Endothelial cell of umbilical vein (primary cell): ENCODE results near the gene GNAS-AS1. TPM values are rescaled to one million over a fixed set of nuclear protein-coding genes. Genes with fewer than 3 reads are reported as not detected.

Experiments
- BruUV-seq: library from RNA; stranded (reverse); fragments of 400-500 nt; replicated peaks from 2 replicates; lab custom pipeline; 2021; lab: Mats Ljungman, UMichigan
- CTCF ChIA-PET: fragments of 300-600, 350-600 bp; sonication (Branson Sonifier 250); formaldehyde crosslinking; loops from one replicate; lab custom pipeline; 2021; ENCODE audit warnings: antibody characterized with exemption, inconsistent platforms; lab: Charles Lee
- POLR2A ChIA-PET: fragments of 300-600, 350-600 bp; sonication (Branson Sonifier 250); formaldehyde crosslinking; loops from one replicate; lab custom pipeline; 2021; ENCODE audit warnings: antibody characterized with exemption, inconsistent platforms; lab: Charles Lee
- DNase-seq: peaks from one replicate; pipeline ENCODE4 v3.0.0-alpha.2; 2011; ENCODE audit warnings: low read depth, low spot score
- FAIRE-seq: peaks from 2 replicates; lab custom pipeline; 2011; peaks lifted over from hg19 to GRCh38; lab: Jason Lieb, UNC
- H2AFZ ChIP-seq: 2 replicates; pipeline ENCODE4 v1.6.0; 2012; ENCODE audit warnings: low read depth, low read length, control low read depth, inconsistent platforms
- H3K27ac ChIP-seq: 2 replicates; pipeline ENCODE4 v1.5.1; 2011; ENCODE audit warnings: low read depth, mild to moderate bottlenecking, control low read depth, low read length, moderate library complexity; ENCODE audit not compliant: insufficient read depth
- H3K27me3 ChIP-seq, 2 experiments: 2 replicates each; pipeline versions ENCODE4 v1.6.0 to v1.6.1; 2011; ENCODE audit warnings: low read length in 2 of 2, mixed read lengths in 1 of 2; ENCODE audit not compliant: control insufficient read depth in 2 of 2, insufficient read depth in 2 of 2
- H3K36me3 ChIP-seq, 2 experiments: 2 replicates in 1 of 2; 3 replicates in 1 of 2; pipeline ENCODE4 v1.5.1; 2011; ENCODE audit warnings: low read length in 2 of 2, mild to moderate bottlenecking in 1 of 2, moderate library complexity in 1 of 2; ENCODE audit not compliant: control insufficient read depth in 2 of 2, insufficient read depth in 2 of 2; ENCODE audit errors: extremely low read depth in 1 of 2
- H3K4me1 ChIP-seq: 3 replicates; pipeline ENCODE4 v1.5.1; 2011; ENCODE audit warnings: mild to moderate bottlenecking, low read length; ENCODE audit not compliant: control insufficient read depth, insufficient read depth; ENCODE audit errors: extremely low read depth
- H3K4me2 ChIP-seq: 2 replicates; pipeline ENCODE4 v1.6.1; 2011; ENCODE audit warnings: low read length, control low read depth, mixed read lengths; ENCODE audit not compliant: insufficient read depth
- H3K4me3 ChIP-seq, 3 experiments: fragments of 200-600 bp in 1 of 3; sonication (generic), shearing (Covaris generic) in 1 of 3; replicated peaks in 1 of 3; 2 replicates each; pipeline ENCODE4 v1.5.1; 2011 to 2016; ENCODE audit warnings: control low read depth in 3 of 3, low read length in 3 of 3, mild to moderate bottlenecking in 2 of 3, inconsistent platforms in 1 of 3, low read depth in 1 of 3, moderate library complexity in 1 of 3; ENCODE audit not compliant: insufficient read depth in 1 of 3
- H3K79me2 ChIP-seq: 2 replicates; pipeline ENCODE4 v1.6.0; 2012; ENCODE audit warnings: low read length, inconsistent platforms; ENCODE audit not compliant: control insufficient read depth, insufficient read depth
- H3K9ac ChIP-seq: replicated peaks from 2 replicates; pipeline ENCODE3; 2011; ENCODE audit warnings: low read length, control low read depth; ENCODE audit not compliant: insufficient read depth; ENCODE audit errors: extremely low read depth
- H3K9me1 ChIP-seq: replicated peaks from 3 replicates; pipeline ENCODE4 v1.6.0; 2011; ENCODE audit warnings: mild to moderate bottlenecking, low read length; ENCODE audit not compliant: control insufficient read depth, insufficient read depth; ENCODE audit errors: extremely low read depth
- H3K9me3 ChIP-seq: replicated peaks from 2 replicates; pipeline ENCODE4 v1.5.1; 2012; ENCODE audit warnings: low read length, inconsistent platforms; ENCODE audit not compliant: control insufficient read depth, insufficient read depth
- H4K20me1 ChIP-seq: replicated peaks from 2 replicates; pipeline ENCODE3; 2011; ENCODE audit warnings: mild to moderate bottlenecking, low read length; ENCODE audit not compliant: control insufficient read depth, insufficient read depth; ENCODE audit errors: extremely low read depth
- EZH2 ChIP-seq: IDR thresholded peaks from 2 replicates; pipeline ENCODE4 v1.6.1; 2012; ENCODE audit warnings: borderline replicate concordance, low read depth, mild to moderate bottlenecking, moderate library complexity, low read length, inconsistent platforms; ENCODE audit not compliant: severe bottlenecking
- FOS ChIP-seq: IDR thresholded peaks from 2 replicates; pipeline ENCODE4 v1.6.1; 2011; ENCODE audit warnings: mild to moderate bottlenecking, low read length, moderate library complexity, borderline replicate concordance; ENCODE audit not compliant: insufficient read depth
- GATA2 ChIP-seq: IDR thresholded peaks from 2 replicates; pipeline ENCODE4 v1.7.0; 2011; ENCODE audit warnings: low read depth, mild to moderate bottlenecking, moderate library complexity, mixed read lengths, low read length; ENCODE audit not compliant: insufficient read length, insufficient read depth
- JUN ChIP-seq: IDR thresholded peaks from 2 replicates; pipeline ENCODE4 v1.6.1; 2011; ENCODE audit warnings: borderline replicate concordance, low read depth; ENCODE audit not compliant: insufficient read length, insufficient read depth
- MYC ChIP-seq: IDR thresholded peaks from one replicate; pipeline ENCODE4 v1.6.1; 2011; ENCODE audit warnings: mild to moderate bottlenecking, low read depth, low read length
- POLR2A ChIP-seq: IDR thresholded peaks from 2 replicates; pipeline ENCODE4 v1.6.1; 2012; ENCODE audit warnings: low read depth, mild to moderate bottlenecking, control low read depth, low read length
- POLR2AphosphoS5 ChIP-seq: IDR thresholded peaks from 2 replicates; pipeline ENCODE4 v1.6.1; 2012; ENCODE audit warnings: low read depth, mild to moderate bottlenecking, control low read depth, low read length, moderate library complexity; ENCODE audit not compliant: insufficient read depth
- dilution Hi-C: fragments of 300-500 bp; cut with MboI; formaldehyde crosslinking; loops from one replicate; pipeline ENCODE4 v1.15.0; 2019; ENCODE audit warnings: low sequenced_read_pairs; ENCODE audit not compliant: extremely low pct_ligation_motif_present
- intact Hi-C: fragments of 100-400 bp; cut with micrococcal nuclease; formaldehyde crosslinking; loops from one replicate; pipeline ENCODE4 v1.10.0; 2022
- polyA plus RNA-seq, 4 experiments: library from polyadenylated mRNA; depleted of rRNA in 3 of 4; stranded (reverse) in 3 of 4; unstranded in 1 of 4; fragments of >200 nt; gene quantifications; 2 replicates each; pipeline versions ENCODE4 v1.2.1 to v1.2.3, GENCODE V29; 2011 to 2012; ENCODE audit warnings: missing spikeins in 1 of 4
- total RNA-seq: library from RNA; stranded (reverse); gene quantifications from 2 replicates; pipeline ENCODE4 v1.2.3, GENCODE V29; 2021
- TF ChIP-seq, protein P1 (sequence below): IDR thresholded peaks from 2 replicates; pipeline ENCODE4 v1.6.1; 2011; ENCODE audit not compliant: insufficient read depth, insufficient read length
- TF ChIP-seq, protein P2 (sequence below), 2 donors: IDR thresholded peaks; 1 replicate in 1 of 2; 2 replicates in 1 of 2; pipeline ENCODE4 v1.5.1; 2011; ENCODE audit warnings: low read length in 2 of 2, mild to moderate bottlenecking in 2 of 2, moderate library complexity in 2 of 2, control low read depth in 1 of 2, inconsistent platforms in 1 of 2, low read depth in 1 of 2; ENCODE audit not compliant: insufficient read depth in 1 of 2; ENCODE audit errors: extremely low read depth in 1 of 2

GNAS-AS1 gene
- total and polyA plus RNA-seq, 2 donors (not counting 3 experiments of a cell fraction or from before 2014, with no cell fraction given) = 0.11 to 0.58 TPM

DNA sequence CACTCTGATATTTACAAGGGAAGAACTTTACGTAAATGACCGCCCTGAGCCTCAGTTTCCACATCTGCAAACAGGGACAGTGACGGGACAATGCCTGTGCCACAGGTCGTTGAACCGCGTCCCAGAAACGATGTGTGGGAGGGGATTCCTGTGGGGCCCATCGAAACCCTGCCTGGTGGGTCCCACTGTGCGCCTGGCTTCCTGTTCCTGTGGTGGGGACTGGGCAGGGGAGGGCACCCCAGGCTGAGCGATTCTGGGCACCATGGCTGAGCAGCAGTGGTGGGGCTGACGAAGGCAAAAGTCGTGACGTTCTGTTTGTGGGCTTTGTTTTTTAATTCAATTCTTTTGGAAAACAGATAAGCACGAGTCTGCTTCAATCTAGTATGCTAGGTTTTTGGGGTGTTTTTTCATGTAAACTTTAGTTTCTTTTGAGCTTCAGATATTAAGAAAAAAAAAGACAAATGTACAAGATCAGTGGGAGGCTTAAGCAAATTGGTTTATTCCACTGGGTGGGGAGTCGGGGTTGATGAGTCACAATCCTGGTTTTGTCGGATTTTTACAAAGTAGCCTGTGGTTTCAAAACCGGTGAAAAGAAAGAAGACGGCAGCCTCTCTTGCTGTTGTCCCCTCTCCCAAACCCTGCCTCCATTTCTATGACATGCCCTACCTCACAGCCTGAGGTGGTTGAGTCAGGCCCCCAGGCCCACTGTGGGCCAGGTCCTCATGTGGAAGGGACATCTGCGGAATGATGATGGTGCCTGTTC is 40.4 kb downstream of the GNAS-AS1 start:
- no peaks in the 10 kb centered on the region for H3K79me2 ChIP-seq
- no peaks in the 10 kb centered on the region for H3K36me3 ChIP-seq
- H3K9ac ChIP-seq = no peak overlapping the region
- H3K9me3 ChIP-seq = no peaks in the 10 kb centered on the region
- DNase-seq (no peak), FAIRE-seq (no peak)
- TF ChIP-seq GATA2 (no peak), POLR2A (no peak), POLR2AphosphoS5 (no peak), EZH2 (no peak), MYC (no peak), FOS (no peak), JUN (no peak)
- TF ChIP-seq, protein P1, sequence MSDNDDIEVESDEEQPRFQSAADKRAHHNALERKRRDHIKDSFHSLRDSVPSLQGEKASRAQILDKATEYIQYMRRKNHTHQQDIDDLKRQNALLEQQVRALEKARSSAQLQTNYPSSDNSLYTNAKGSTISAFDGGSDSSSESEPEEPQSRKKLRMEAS = no peak
- TF ChIP-seq, protein P2, sequence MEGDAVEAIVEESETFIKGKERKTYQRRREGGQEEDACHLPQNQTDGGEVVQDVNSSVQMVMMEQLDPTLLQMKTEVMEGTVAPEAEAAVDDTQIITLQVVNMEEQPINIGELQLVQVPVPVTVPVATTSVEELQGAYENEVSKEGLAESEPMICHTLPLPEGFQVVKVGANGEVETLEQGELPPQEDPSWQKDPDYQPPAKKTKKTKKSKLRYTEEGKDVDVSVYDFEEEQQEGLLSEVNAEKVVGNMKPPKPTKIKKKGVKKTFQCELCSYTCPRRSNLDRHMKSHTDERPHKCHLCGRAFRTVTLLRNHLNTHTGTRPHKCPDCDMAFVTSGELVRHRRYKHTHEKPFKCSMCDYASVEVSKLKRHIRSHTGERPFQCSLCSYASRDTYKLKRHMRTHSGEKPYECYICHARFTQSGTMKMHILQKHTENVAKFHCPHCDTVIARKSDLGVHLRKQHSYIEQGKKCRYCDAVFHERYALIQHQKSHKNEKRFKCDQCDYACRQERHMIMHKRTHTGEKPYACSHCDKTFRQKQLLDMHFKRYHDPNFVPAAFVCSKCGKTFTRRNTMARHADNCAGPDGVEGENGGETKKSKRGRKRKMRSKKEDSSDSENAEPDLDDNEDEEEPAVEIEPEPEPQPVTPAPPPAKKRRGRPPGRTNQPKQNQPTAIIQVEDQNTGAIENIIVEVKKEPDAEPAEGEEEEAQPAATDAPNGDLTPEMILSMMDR (IDR thresholded peaks at IDR 0.05; ENCODE audit: extremely low read depth in 1 of 2, insufficient read depth in 1 of 2, low read depth in 1 of 2, low read length in 2 of 2) = no peak
- H3K4me3 ChIP-seq = no peak overlapping the region
- intact Hi-C loops (no loop called here), dilution Hi-C loops (no loop called here)
- H3K27ac ChIP-seq = no peak overlapping the region
- no peak overlapping the region for H2AFZ ChIP-seq
- no TSS peak for BruUV-seq
- no peaks in the 10 kb centered on the region for H3K4me1 ChIP-seq
- no peaks in the 10 kb centered on the region for H3K27me3 ChIP-seq
- no peaks in the 10 kb centered on the region for H4K20me1 ChIP-seq
- POLR2A ChIA-PET = no interaction called here
- CTCF ChIA-PET = no interaction called here
- H3K9me1 ChIP-seq = no peaks in the 10 kb centered on the region
- no peak overlapping the region for H3K4me2 ChIP-seq
